Activated gamma-delta T cell treated with Interleukin-2 at 50 U/mL for 16 hours (primary cell): Measurements from ENCODE around the gene RNF213.
"Not testable (repeated sequence)": the region's sequence is repeated elsewhere in the genome, so short reads cannot be mapped to it uniquely, and the experiment has no call there.

ENCODE experiments used
- DNase-seq: peaks from one replicate; pipeline ENCODE4 v3.0.0-alpha.2; 2020

Gene RNF213

DNA sequence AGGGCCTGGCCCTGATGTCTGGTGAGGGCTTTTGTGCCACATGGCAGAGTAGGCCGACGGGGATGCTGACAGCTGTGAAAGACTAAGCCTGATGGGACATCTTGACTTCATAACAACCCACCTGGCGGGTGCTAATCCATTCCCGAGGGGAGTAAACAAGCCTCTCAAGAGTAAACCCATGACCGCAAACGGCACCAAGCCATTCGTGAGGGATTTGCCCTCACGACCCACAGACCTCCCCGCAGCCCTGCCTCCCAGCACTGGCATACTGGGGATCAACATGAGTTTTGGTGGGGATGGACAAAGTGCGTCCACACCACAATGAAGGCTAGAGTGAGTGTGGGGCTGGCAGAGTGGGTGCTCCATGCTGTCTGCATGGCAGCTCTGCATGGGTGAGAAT lies 11.7 kb downstream of the RNF213 start:
- no peak for DNase-seq

DNA sequence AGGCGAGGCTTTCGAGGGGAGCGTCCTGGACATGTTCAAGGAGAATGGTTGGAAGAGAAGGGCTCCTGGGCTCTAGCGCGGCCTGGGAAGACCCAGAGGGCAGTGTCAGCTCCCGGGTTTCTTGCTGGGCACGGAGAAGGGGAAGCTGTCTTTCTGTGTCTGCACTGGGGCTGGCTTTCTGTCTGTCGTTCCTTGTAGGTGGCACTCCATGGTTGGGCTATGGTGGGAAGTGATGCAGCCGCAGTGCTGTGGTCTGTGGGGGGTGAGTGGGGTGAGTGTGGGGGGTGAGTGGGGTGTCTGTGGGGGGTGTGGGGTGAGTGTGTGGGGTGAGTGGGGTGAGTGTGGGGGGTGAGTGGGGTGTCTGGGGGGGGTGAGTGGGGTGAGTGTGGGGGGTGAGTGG lies 13.7 kb downstream of the RNF213 start:
- no peak for DNase-seq

DNA sequence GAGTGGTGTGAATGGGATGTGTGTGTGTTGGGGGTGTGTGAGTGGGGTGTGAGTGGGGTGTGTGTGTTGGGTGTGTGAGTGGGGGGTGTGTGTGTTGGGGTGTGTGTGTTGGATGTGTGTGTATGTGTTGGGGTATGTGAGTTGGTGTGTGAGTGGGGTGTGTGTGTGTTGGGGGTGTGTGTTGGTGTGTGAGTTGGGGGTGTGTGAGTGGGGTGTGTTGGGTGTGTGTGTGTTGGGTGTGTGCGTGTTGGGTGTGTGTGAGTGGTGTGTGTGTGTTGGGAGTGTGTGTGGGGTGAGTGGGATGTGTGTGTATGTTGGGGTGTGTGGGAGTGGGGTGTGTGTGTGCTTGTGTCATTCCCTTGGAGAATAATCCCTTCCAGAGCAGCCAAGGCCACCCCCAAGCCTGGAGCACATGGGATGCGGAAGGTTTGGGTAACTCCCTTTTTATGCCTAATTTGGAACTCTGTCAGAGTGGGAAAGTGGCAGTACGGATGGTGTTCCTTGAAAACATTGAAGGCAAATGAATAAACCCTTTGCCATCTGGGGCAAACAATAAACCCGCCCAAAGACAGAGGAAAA lies 14.3 kb downstream of the RNF213 start:
- no peak for DNase-seq

DNA sequence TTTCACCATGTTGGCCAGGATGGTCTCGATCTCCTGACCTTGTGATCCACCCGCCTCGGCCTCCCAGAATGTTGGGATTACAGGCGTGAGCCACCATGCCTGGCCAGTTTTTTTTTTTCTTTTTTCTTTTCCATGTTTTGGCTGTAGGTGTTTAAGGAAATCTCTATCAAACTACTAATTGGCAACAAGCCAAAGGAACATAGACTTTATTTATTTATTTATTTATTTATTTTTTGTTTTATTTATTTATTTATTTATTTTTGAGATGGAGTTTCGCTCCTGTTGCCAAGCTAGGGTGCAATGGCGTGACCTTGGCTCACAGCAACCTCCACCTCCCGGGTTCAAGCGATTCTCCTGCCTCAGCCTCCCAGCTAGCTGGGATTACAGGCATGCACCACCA lies 15.2 kb downstream of the RNF213 start:
- not testable (repeated sequence) for DNase-seq

DNA sequence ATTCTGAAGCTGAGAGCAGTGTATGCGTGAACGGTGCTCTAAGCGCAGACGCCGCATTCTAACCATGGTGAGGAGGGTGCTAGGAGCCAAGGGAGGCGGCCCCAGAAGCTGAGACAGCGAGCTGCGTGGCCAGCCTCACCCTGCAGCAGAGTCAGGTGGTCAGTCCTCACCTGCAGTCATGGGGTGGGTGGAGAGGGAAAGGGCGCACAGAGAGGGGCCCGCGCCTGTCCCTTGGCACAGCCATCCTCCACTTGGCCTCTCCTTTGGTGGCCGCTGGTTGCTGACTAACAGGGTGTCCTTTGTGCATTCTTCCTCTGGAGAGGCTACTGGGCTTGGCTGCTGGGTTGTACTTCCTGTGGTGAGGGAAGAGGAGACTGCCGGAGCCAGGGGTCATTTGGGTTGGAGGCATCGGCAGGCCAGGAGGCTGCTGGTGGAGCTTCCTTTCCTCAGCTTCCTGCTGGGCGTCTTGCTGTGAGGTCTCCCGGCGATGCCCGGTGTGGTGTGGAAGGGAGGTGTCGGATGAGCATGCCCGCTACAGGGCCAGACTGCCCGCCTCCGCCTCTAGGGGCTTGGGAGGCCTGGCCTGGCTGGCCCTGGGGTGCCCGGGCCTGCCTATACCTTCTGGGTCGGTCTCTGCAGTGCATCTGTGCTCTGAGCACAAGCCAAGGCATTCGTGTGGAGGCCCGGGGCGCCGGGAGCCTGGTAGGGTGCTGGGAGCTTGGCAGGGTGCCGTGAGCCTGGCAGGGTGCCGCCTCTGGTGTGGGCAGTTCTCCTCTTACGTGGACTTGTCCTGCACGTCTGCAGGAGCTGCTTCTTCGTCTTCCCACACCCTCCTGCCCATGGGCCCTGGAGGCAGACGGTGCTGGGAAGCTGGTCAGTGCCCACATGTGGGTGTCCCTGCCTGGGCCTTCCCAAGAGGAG lies 17.4 kb downstream of the RNF213 start:
- DNase-seq = no peak

DNA sequence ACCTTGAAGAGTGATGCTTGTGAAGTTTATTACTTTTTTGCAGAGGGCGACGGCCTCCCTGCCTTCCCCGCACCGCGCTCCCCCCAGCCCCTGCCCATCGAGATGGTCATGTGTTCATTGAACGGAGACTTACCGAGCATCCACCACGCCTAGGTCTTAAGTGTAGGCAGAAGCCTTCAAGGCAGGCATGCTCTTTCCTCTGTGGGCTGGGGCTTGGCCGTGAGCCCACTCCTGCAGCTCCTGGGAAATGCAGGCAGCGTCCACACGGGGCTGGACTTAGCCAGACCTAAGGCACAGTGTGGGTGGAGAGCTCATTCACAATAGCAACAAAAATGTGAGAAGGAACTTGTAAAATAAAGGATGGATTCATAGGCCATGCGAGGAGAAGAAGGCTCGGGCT lies 19.2 kb downstream of the RNF213 start:
- no peak for DNase-seq

DNA sequence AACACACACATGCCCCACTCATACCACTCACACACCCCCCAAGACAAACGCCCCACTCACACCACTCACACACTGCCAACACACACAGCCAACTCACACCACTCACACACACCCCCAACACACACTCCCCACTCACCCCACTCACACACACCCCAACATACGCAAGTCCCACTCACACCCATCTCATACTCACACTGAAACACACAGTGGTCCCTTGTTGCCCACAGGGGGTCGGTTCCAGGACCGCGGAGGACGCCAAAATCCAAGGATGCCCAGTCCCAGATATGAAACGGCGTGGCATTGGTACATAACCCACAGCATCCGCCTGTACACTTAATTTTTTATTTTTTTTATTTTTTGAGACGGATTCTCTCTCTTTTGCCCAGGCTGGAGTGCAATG lies 20.9 kb downstream of the RNF213 start:
- no peak for DNase-seq

DNA sequence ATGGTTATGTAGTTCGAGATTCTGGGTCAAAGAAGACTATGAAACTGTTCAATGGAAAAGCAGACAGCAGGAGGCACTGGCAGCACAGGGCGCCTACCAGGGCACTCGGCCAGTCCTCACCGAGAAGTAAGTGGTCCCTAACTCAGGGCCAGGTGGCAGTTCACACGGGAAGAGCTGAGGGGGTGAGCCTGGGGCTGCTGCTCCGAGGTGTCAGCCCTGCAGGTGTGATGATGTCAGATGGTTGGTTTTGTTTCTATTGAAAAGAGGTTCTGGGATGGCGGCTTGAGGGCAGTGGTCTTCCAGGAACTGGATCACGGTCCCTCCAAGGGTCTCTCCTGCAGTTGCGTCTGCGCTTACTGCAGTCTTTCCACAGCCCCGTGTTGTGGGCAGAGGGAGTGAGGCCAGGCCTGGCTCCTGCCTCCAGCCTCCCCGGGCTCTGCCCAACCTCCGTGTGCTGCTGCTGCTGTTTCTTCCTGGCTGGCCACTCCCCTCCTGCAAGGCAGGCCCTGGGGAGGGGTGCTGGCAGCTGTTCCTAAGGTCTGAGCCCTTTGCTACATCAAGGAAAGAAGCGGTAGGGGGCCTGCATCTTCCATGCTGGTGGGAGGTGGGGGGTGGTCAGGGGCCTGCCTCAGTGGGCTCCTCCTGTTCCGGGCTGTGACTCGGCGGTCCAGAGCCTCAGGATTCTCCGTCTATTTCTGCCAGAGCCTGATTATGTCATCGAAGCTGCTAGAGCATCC lies 22.6 kb downstream of the RNF213 start:
- DNase-seq = no peak

DNA sequence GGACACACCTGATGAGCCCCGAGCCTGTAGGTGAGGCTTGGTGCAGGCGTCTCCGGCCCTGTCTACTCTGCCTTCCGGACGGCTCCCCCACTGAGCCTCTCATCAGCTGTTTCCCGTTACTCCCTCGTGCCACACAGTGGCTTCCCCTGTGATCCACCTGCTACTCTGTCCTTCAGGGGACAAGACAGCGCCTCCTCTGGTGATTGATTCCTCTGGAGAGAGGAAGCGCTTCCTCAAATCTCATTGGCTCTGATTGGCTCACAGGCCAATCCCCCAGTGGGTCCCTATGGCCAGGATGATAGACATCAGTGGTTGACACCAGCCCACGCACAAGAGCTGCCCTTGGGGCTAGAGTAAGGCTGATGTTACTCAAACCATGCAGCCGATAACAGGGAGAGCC lies 24.0 kb downstream of the RNF213 start:
- no peak for DNase-seq

DNA sequence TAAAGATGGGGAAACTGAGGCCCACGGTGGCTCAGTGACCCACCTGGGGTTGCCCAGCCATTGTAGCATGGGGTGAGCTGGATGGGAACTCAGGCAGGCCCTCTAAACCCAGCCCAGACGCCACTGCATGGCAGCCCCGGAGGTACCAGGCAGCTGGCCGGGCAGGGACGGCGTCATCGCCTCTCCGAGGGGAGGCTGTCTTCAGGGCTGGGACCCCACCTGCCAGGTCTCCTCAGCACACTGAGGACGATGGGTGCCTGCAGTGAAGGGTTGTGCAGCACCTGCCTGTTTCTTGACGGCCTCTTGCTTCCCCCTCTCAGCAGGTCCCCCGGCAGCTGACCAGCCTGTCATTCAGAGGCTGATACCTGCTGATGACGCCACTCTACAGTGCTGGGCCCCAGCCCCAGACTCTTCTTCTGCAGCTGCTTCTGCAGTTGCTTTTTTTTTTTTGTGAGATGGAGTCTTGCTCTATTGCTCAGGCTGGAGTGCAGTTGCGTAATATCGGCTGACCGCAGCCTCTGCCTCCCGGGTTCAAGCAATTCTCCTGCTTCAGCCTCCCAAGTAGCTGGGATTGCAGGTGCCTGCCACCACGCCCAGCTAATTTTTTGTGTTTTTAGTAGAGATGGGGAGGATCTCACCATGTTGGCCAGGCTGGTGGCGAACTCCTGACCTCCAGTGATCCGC lies 24.7 kb downstream of the RNF213 start:
- DNase-seq = no peak

DNA sequence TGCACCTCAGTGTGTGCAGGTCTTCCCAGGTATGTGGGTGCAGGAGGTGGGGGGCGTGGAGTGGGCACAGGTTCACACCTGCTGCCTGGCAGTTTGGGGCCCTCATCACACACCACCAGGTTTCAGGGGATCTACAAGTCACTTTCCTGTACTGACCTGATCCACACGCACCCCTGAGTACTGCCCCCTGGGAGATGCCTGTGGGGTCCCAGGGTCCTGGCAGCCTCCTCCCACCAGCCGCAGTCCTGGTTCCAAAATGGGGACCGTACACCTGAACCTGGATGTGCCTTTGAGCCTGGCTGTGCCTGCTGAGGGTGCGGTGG lies 25.9 kb downstream of the RNF213 start:
- no peak for DNase-seq

DNA sequence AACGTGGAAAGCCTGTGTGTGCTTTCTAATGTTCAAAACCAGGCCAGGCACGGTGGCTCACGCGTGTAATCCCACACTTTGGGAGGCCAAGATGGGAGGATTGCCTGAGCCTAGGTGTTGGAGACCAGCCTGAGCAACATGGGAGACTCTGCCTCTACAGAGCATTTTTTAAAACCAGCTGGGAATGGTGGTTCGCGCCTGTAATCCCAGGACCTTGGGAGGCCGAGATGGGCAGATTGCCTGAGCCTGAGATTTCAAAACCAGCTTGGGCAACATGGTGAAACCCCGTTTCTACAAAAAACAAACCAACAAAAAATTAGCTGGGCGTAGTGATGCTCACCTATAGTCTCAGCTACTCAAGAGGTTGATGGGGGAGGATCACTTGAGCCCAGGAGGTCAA lies 26.4 kb downstream of the RNF213 start:
- DNase-seq = no peak

DNA sequence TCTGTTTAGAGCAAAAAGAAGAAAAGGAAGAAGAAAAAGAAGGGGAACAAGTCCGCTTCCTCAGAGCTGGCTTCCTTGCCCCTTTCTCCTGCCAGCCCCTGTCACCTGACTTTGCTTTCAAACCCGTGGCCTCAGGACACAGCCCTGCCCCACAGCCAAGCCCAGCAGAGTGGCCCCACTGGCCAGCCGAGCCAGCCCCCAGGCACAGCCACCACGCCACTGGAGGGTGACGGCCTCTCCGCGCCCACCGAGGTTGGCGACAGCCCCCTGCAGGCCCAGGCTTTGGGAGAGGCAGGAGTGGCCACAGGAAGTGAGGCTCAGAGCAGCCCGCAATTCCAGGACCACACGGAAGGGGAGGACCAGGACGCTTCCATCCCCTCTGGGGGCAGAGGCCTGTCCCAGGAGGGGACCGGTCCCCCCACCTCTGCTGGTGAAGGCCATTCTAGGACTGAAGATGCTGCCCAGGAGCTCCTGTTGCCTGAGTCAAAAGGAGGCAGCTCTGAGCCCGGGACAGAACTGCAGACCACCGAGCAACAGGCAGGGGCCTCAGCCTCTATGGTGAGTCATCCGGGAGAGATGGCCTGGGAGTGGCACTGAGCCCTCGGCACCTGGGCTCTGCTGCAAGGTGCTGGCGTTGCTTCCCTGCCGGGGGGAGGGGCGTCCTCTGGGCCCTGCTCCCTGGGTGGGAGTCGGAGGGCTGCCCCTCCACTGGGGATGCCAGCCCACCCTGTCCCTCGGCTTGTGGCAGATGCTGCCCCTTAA lies 27.3 kb downstream of the RNF213 start:
- no peak for DNase-seq

DNA sequence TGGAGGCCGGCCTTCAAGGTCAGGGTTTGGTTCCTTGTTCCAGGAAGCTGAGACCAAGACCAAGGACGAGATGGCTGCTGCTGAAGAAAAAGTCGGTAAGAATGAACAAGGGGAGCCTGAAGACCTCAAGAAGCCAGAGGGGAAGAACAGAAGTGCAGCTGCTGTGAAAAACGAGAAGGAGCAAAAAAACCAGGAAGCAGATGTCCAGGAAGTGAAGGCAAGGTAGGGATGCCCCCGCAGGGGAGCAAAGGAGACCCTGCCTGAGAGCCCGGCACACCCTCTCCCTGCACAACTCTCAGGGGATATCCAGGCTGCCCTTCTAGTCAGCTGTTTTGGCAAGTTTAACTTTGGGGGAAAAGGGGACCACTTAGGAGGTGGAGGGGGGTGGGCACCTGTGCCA lies 29.0 kb downstream of the RNF213 start:
- no peak for DNase-seq

DNA sequence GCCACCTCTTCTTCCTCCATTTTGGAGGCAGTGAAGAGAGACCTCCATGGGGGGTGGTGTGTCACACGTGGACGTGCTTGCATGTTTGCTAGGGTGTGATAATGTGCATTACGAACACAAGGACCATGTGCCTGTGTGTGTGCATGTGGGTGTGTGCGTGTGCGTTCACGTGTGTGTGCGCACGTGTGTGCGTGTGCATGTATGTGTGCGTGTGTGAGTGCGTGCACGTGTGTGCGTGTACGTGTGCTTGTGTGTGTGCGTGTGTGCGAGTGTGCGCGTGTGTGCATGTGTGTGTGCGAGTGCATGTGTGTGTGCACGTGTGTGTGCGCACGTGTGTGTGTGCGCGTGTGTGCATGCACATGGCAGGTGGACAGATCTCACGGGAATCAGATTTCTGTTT lies 29.5 kb downstream of the RNF213 start:
- DNase-seq = no peak

DNA sequence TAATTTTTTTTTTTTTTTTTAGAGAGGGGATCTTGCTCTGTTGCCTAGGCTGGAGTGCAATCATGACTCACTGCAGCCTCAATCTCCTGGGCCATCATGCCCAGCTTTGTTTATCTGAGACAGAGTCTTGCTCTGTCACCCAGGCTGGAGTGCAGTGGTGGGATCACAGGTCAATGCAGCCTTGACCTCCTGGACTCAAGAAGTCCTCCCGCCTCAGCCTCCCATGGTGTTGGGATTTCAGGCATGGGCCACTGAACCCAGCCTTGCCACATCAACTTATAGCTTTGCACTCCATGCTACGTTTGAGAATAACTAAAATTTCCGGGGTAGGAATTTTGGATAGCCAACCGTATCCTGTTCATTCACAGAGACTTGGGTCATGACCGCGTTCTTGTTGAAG lies 30.6 kb downstream of the RNF213 start:
- DNase-seq = no peak

DNA sequence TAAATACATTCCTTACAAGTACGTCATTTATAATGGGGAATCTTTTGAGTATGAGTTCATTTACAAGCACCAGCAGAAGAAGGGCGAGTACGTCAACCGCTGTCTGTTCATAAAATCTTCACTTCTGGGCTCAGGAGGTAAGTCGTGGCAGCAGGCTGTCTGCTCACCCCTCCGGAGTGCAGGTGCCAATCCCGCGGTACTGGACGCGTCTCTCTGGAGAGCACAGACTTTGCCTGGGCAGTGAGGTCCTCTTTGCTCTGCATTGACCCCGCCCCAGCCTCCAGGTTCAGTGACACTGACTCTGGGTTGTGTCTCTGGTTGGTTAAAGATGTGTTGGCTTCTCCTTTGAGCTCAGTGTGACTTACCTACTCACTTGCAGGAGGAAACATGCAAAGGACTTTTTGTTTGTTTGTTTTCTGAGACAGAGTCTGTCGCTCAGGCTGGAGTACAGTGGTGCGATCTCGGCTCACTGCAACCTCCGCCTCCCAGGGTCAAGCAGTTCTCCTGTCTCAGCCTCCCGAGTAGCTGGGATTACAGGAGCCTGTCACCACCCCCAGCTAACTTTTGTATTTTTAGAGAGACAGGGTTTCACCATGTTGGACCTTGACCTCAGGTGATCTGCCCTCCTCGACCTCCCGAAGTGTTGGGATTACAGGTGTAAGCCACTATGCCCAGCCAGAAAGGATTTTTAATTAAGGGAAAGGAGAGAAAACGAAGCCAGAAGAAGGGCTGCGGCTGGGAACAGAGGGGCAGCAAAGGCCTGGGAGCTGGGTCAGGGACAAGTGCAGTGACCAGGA lies 31.2 kb downstream of the RNF213 start:
- no peak for DNase-seq

DNA sequence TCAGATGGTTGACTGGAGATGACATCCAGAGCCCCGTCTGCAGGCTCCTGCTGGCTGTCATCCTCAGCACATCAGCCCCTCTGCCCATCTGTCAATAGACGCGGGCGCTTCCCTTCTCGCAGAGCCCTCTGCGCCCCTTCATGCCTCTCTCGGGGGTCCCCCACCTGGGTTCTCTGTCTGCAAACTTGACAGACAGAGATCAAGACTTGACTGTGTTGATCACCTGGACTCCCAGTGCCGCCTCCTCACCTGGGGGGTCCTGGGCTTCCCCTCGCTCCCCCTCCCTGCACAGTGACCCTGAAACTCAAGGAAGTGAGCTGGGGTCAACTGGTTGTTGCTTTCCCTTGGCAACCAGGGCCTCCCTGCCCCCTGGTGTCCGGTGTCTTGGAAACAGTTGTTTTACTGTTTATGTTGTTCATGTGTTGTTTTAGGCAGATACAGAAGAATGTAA lies 31.9 kb downstream of the RNF213 start:
- no peak for DNase-seq

DNA sequence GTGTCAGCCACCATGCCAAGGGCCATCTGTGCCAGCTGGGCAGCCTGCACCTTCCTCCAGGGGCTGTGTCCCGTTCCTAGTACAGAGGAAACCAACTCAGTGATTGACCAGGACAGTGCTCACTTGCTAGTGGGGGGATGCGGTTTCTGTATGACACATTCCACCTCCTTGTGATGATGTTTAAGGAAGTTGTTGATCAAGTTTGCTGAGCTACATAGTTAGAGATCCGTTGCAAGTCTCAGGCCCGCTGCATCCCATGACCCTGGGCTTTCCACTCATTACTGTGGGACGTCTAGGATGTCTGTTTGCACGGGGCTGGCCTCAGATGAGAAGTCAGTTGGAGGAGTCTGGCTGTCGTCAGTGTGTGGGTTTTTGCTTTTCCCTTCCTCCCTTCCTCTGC lies 33.6 kb downstream of the RNF213 start:
- no peak for DNase-seq

DNA sequence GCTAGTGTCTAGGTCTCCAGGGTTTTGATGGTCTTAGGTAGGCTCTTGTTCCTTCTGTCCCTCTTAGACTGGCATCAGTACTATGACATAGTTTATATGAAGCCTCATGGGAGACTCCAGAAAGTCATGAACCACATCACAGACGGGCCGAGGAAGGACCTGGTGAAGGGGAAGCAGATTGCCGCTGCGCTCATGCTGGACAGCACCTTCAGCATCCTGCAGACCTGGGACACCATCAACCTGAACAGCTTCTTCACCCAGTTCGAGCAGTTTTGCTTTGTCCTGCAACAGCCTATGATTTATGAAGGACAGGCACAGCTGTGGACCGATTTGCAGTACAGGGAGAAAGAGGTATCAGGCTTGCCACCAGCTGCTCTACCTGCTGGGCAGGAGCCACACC lies 34.0 kb downstream of the RNF213 start:
- DNase-seq = no peak

DNA sequence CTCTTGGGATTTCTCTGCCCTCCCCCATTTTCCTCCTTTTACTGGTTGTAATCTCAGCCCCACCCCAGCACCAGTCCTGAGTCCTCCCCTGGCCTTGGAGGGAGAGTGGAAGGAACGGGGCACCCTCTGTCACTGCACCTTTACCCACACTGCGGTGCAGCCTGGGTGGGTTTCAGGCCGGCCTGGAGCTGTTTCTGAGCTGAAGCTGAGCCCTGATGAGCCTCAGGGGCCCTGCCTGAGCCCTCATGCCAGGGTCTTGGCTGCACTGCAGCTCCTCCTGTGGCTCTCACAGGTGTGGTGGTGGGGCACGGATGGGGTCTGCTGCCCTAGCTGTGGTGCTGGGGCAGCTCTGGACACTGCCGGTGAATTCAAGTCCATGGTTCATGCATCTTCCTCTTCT lies 34.5 kb downstream of the RNF213 start:
- no peak for DNase-seq

DNA sequence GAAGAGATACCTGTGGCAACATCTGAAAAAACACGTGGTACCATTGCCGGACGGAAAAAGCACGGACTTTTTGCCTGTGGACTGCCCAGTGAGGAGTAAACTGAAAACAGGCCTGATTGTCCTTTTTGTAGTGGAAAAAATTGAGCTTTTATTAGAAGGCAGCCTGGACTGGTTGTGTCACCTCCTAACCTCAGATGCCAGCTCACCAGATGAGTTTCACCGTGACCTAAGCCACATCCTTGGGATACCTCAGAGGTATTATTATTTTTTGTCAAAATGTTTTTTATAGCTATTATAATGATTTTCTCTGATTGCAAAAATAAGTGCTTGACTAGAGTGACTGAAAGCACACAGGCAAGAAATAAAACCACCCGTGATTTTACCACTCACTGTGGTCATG lies 34.9 kb downstream of the RNF213 start:
- no peak for DNase-seq
